Esophagus muscularis mucosa (tissue), 4 donors: Measurements from ENCODE around the gene UTP4.

Experiments
- CTCF ChIP-seq, 3 experiments: fragments of 200-600 bp in 2 of 3; fragments of 450-650 bp in 1 of 3; sonication (generic) in 2 of 3; IDR thresholded peaks; one replicate each; pipeline ENCODE4 v1.5.1; 2017 to 2019; ENCODE audit warnings: antibody characterized with exemption in 3 of 3, mild to moderate bottlenecking in 2 of 3, moderate library complexity in 1 of 3
- EP300 ChIP-seq: sonication (generic); formaldehyde crosslinking; IDR thresholded peaks from one replicate; pipeline ENCODE4 v1.6.1; 2017; ENCODE audit warnings: antibody characterized with exemption
- POLR2AphosphoS5 ChIP-seq, 2 donors: sonication (generic); formaldehyde crosslinking; IDR thresholded peaks; one replicate each; pipeline ENCODE4 v1.6.1; 2017; ENCODE audit warnings: antibody characterized with exemption in 2 of 2

- no peak for TF ChIP-seq POLR2AphosphoS5 (IDR thresholded peaks at IDR 0.05)
- TF ChIP-seq CTCF (IDR thresholded peaks at IDR 0.05): no peak
- no peak for TF ChIP-seq EP300
Measured at GRCh38 chr16:69145658-69146057, 13.2 kb downstream of the UTP4 start.
